Upper lobe of left lung (tissue), 6 donors: ENCODE results near the gene KDM5B. TPM values are rescaled to one million over a fixed set of nuclear protein-coding genes. Genes with fewer than 3 reads are reported as not detected.
A peak's percentile ranks its signal among the peaks of the same experiment; 100 is the strongest.

Source experiments
- ATAC-seq, 2 donors: fragments of 200-7000 bp; cut with Tn5 transposase; one replicate each; pipeline ENCODE4 v1.9.1; 2022; ENCODE audit warnings: mild to moderate bottlenecking in 2 of 2, moderate library complexity in 2 of 2; ENCODE audit not compliant: low FRiP score in 2 of 2
- DNase-seq, 2 donors: peaks; one replicate each; pipeline ENCODE4 v3.0.0-alpha.2; 2019 to 2020
- H3K27ac ChIP-seq, 4 donors: fragments of 200-600 bp; sonication (generic); one replicate each; pipeline ENCODE4 v1.5.1; 2016 to 2019
- H3K27me3 ChIP-seq, 4 donors: fragments of 200-600 bp; sonication (generic); one replicate each; pipeline ENCODE4 v1.5.1; 2017 to 2019
- H3K36me3 ChIP-seq, 4 donors: fragments of 200-600 bp; sonication (generic); one replicate each; pipeline ENCODE4 v1.5.1; 2016 to 2019
- H3K4me1 ChIP-seq, 4 donors: fragments of 200-600 bp; sonication (generic); one replicate each; pipeline ENCODE4 v1.5.1; 2018 to 2019
- H3K4me3 ChIP-seq, 4 donors: fragments of 200-600 bp; sonication (generic); one replicate each; pipeline ENCODE4 v1.5.1; 2017 to 2019; ENCODE audit warnings: mild to moderate bottlenecking in 2 of 4, moderate library complexity in 1 of 4
- H3K9me3 ChIP-seq, 4 donors: fragments of 200-600 bp; sonication (generic); one replicate each; pipeline ENCODE4 v1.5.1; 2018 to 2019
- EP300 ChIP-seq, 4 donors: sonication (generic); formaldehyde crosslinking; IDR thresholded peaks; one replicate each; pipeline ENCODE4 v1.5.1; 2017; ENCODE audit warnings: antibody characterized with exemption in 4 of 4, control low read depth in 2 of 4
- POLR2A ChIP-seq, 4 donors: fragments of 450-650 bp; IDR thresholded peaks; one replicate each; pipeline ENCODE4 v1.5.1; 2016 to 2017; ENCODE audit warnings: antibody characterized with exemption in 4 of 4, mild to moderate bottlenecking in 2 of 4
- POLR2AphosphoS5 ChIP-seq, 2 donors: sonication (generic); formaldehyde crosslinking; IDR thresholded peaks; one replicate each; pipeline ENCODE4 v1.5.1; 2017; ENCODE audit warnings: antibody characterized with exemption in 2 of 2
- WGBS, 2 donors: methylation state at CpG; one replicate each; pipeline ENCODE4 v1.1.5; 2017 to 2018; 5-methylcytosine and 5-hydroxymethylcytosine counted together
- total RNA-seq, 6 donors: library from RNA; depleted of rRNA in 4 of 6; stranded (reverse); fragments of >200 nt in 4 of 6; gene quantifications; one replicate each; pipeline versions ENCODE4 v1.1.0 to v1.2.1, GENCODE V29; 2016 to 2021
- TF ChIP-seq, protein P1 (sequence below), 6 experiments: fragments of 450-650 bp in 4 of 6; fragments of 200-600 bp in 2 of 6; sonication (generic) in 2 of 6; IDR thresholded peaks; one replicate each; pipeline ENCODE4 v1.5.1; 2016 to 2019; ENCODE audit warnings: antibody characterized with exemption in 6 of 6
- donor health status: DM: no; HTN: no; CAD: no; lungs with moderate emphysema.
- donor health status: DM: no; HTN: yes; CAD: no; lungs with severe emphysema.

KDM5B gene
- total RNA-seq, 6 donors from 2014 or later: 42.2 to 102 (median 51.6) TPM

DNA sequence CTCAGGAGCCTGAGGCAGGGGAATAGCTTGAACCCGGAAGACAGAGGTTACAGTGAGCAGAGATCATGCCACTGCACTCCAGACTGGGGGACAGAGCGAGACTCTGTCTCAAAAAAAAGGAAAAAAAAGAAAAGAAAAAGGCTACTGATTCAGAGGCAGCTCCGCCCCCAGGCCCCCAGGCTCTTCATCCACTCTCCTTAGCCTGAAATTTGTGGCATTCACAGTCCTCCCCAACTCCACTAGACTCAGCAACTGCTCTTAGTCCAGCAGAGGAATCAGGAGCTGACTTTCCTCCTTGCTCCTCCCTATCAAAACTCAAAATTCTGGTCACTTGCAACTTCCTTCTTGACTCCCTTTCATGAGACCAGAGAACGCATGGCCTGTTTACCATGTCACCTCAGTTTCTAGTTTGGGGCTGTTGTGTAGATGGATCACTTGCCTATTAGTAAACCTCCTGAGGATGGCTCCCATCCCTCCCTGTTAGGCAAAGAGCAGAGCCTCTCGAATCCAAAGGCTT is 29.6 kb upstream of the KDM5B start:
- DNase-seq (no peak), ATAC-seq (no peak)
- H3K9me3 ChIP-seq: no peaks in the 10 kb centered on the region
- H3K4me1 ChIP-seq: no peaks in the 10 kb centered on the region
- 85 to 86% methylated on average over 5 of the region's 5 CpGs for WGBS, 2 donors
- TF ChIP-seq, protein P1, sequence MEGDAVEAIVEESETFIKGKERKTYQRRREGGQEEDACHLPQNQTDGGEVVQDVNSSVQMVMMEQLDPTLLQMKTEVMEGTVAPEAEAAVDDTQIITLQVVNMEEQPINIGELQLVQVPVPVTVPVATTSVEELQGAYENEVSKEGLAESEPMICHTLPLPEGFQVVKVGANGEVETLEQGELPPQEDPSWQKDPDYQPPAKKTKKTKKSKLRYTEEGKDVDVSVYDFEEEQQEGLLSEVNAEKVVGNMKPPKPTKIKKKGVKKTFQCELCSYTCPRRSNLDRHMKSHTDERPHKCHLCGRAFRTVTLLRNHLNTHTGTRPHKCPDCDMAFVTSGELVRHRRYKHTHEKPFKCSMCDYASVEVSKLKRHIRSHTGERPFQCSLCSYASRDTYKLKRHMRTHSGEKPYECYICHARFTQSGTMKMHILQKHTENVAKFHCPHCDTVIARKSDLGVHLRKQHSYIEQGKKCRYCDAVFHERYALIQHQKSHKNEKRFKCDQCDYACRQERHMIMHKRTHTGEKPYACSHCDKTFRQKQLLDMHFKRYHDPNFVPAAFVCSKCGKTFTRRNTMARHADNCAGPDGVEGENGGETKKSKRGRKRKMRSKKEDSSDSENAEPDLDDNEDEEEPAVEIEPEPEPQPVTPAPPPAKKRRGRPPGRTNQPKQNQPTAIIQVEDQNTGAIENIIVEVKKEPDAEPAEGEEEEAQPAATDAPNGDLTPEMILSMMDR (IDR thresholded peaks at IDR 0.05): no peak
- TF ChIP-seq POLR2AphosphoS5 (IDR thresholded peaks at IDR 0.05) (no peak), POLR2A (IDR thresholded peaks at IDR 0.05) (no peak), EP300 (IDR thresholded peaks at IDR 0.05) (no peak)
- H3K4me3 ChIP-seq: no peak overlapping the region
- no peaks in the 10 kb centered on the region for H3K36me3 ChIP-seq
- H3K27me3 ChIP-seq: no peaks in the 10 kb centered on the region
- no peak overlapping the region for H3K27ac ChIP-seq

DNA sequence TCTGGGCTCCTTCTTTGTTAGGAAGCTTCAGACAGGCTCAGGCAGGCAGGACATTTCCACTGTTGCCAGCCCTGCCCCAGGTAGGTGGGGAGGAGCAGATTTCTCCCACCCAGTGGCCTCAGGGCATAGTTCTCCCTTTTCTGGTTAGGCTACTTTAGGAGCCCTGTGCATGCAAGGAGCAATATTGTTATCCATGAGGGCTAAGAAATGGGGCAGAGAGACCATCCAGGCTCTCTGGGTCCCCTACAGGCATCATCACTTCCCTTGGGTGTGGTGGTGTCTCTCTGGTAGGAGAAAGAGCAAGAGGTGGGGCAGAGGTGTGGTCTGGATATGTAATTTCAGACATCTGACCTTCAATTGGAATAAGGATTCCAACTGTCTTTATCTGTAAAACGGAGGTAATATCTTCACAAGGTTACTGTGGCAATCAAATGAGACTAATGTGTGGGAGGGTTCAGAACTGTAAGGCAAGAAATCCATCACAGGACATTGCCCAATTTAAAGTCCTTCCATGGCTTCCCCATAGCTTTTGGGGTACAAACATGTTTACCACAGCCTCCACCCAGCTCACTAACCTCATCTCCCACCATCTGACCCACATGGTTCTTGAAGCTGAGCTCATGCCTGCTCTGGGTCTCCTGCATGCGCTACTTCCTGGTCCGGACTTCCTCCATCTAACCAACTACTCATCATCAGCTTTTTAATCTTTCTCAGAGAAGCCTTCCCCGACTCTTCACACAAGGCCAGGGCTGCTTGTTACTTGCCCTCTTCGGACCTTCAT is 28.6 kb upstream of the KDM5B start:
- ATAC-seq: peak; percentile 38 to 66

DNA sequence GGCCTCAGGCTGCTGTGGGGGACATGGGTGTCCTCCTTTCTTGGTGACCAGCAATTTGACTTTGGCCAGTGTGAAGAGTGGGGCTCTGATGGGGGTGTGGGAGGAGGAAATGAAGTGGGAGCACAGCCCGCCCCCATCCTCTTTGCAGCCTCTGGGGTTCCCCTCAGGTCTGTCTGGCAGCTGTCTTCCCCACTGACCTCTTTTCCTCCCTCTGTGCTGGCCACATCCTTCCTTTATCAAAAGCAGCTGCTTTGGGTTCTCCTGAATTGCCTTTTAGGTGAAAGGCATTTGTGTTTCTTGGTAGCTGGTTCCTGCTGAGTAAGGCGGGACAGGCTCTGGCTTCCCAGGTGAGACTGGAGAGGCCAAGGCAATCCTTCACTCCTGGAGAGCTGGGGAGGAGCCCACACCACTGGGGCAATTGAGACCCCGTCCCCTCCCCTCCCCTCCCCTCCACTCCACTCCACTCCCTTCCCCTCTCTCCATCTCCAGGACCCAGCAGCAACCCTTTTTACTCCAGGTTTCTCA is 27.4 kb upstream of the KDM5B start:
- H3K27me3 ChIP-seq: no peaks in the 10 kb centered on the region
- 33 to 44% methylated on average over 3 of the region's 3 CpGs for WGBS, 2 donors
- no peaks in the 10 kb centered on the region for H3K36me3 ChIP-seq
- DNase-seq (no peak), ATAC-seq (no peak)
- H3K4me3 ChIP-seq: no peak overlapping the region
- no peak overlapping the region for H3K27ac ChIP-seq
- H3K4me1 ChIP-seq: no peaks in the 10 kb centered on the region
- H3K9me3 ChIP-seq: no peaks in the 10 kb centered on the region
- TF ChIP-seq EP300 (IDR thresholded peaks at IDR 0.05): no peak
- TF ChIP-seq POLR2A (IDR thresholded peaks at IDR 0.05): no peak
- no peak for TF ChIP-seq POLR2AphosphoS5 (IDR thresholded peaks at IDR 0.05)
- TF ChIP-seq, protein P1 (IDR thresholded peaks at IDR 0.05): no peak

More for the DNA sequence above, 28.6 kb upstream of the KDM5B start:
- Histone ChIP-seq H3K4me1 (no peaks in the 10 kb centered on the region), H3K27me3 (no peaks in the 10 kb centered on the region), H3K36me3 (no peaks in the 10 kb centered on the region), H3K9me3 (no peaks in the 10 kb centered on the region), H3K27ac (no peak overlapping the region), H3K4me3 (no peak overlapping the region)
- no peak for TF ChIP-seq POLR2A (IDR thresholded peaks at IDR 0.05)
- TF ChIP-seq, protein P1 (IDR thresholded peaks at IDR 0.05): no peak
- no peak for TF ChIP-seq POLR2AphosphoS5 (IDR thresholded peaks at IDR 0.05)
- no peak for TF ChIP-seq EP300 (IDR thresholded peaks at IDR 0.05)
- DNase-seq: peak in 1 of 2 donors; percentile 44
- 55 to 72% methylated on average over 5 of the region's 5 CpGs for WGBS, 2 donors

DNA sequence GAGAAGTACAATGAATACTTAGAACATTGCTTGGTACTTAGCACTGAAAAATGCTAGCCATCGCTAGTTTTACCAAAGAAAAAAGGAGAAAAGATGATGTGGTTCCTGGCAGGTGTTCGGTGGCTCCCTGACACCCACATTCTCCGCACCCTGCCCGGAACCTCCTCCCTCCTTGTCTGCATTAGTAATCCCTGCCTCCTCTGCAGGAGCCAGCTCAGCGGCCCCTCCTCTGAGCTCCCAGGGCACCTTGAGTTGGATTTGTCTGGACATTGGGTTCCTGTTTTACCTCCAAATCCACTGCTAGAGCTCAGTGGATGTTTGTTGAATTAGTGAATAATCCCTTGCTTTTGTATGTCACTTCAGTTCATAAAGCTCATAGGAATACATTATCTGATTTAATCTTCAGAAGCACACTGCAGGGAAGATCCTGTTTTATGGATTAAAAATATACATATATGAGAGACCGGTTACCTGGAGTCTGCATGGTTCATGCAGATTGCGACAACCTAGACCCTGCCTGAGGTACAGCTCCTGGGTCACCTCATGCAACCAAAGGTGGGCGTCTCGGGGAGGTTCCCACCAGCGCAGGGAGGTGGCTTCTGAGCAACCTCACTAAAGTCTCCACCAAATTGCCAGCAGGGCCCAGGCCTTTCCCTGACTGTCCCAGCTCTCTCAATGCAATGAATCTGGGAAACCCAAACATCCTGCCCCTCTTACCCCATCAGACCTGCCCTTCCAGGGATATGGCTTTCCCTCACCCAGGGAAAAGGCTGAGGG is 26.7 kb upstream of the KDM5B start:
- DNase-seq: no peak
- 76 to 84% methylated on average over 7 to 10 of the region's 10 CpGs for WGBS, 2 donors

More for the DNA sequence above, 26.7 kb upstream of the KDM5B start:
- Histone ChIP-seq H3K9me3 (no peaks in the 10 kb centered on the region), H3K4me3 (no peak overlapping the region), H3K36me3 (no peaks in the 10 kb centered on the region), H3K27me3 (no peaks in the 10 kb centered on the region), H3K4me1 (no peaks in the 10 kb centered on the region), H3K27ac (no peak overlapping the region)
- no peak for ATAC-seq
- TF ChIP-seq POLR2AphosphoS5 (IDR thresholded peaks at IDR 0.05) (no peak), POLR2A (IDR thresholded peaks at IDR 0.05) (no peak), EP300 (IDR thresholded peaks at IDR 0.05) (no peak)
- TF ChIP-seq, protein P1 (IDR thresholded peaks at IDR 0.05): no peak
